Superior temporal gyrus (tissue), 1 donor: ENCODE measurements around the gene C2orf69.

ENCODE experiments used
- DNase-seq: peaks from one replicate; pipeline ENCODE4 v3.0.0-alpha.2; 2016; ENCODE audit errors: extremely low spot score

Gene C2orf69

DNA sequence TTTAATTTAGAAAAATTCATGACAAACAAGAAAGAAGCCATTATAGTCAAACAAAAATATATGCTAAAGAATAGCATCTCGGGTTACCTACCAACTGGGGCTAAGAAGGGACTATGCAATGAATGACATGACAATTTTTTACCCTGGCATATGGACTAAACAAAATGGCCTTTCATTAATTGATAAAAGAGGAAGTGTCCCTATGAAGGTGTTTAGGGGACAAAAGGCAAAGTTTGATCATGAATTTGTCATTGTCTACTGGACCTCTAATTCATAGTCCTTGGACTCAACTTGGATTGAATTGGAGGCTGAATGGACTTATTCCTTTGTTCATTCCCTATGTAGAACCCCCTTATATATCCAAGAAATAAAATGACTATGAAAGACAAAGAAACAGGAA is 57.0 kb downstream of the C2orf69 start:
- DNase-seq: no peak

DNA sequence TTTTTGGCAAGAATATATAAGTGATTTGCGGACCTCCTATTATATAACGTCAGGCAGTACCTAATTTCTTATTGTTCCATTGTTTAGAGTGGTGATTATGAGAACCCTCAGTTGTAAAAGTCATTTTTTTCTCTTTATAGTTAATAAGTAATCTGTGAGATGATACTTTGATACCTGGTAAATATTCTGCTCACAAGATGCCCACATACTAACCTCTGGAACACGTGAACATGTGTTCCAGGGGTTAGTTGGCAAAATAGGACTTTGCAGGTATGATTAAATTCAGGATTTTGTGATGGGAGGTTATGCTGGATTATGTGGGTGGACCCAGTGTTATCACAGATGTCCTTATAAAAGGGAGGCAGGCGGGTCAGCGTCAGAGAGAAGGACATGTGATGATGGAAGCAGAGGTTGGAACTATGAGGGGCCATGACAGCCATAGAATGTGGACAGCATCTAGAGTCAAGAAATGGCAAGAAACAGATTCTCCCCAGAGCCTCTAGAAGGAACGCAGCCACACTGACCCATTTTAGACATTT is 61.1 kb downstream of the C2orf69 start:
- DNase-seq: no peak

GRCh38 chr2:199973703-199974102 is 62.6 kb downstream of the C2orf69 start:
- peak; percentile 79 for DNase-seq

DNA sequence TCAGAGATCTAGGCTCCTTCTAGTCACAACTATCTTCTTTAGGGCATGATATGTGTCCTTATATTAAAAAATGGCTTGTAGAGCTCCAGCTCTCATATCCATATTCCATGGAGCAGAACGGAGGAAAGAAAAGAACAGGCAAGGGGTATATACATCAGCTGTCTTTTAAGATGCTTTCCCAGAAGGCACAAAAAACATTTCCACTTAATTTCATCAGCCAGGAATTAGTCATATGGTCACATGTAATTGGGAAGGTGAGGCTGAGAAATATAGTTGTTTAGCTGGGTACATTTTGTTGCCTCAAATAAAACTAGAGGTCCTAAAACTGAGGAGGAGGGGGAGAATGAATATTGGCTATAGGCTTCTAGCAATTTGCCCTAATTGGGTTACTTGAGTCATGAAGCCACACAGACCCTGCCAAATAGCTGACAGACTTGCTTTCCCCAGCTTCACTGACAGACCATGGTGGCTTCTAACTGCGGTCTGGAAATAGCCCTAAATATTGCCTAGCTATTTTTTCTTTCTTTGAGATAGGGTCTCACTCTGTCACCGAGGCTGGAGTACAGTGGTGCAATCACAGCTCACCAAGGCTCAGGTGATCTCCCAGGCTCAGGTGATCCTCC is 64.3 kb downstream of the C2orf69 start:
- DNase-seq: no peak
